ENCODE data around the gene TCF19.

Gene TCF19

GRCh38 chr6:31158140-31158862 lies at the start of gene TCF19:
TCF19 (plus strand) TSS chr6:31158589; CDS start chr6:31159470, 881 bp downstream.
- DNase-seq: peak; percentile 81 to 99 (median 95)

DNA sequence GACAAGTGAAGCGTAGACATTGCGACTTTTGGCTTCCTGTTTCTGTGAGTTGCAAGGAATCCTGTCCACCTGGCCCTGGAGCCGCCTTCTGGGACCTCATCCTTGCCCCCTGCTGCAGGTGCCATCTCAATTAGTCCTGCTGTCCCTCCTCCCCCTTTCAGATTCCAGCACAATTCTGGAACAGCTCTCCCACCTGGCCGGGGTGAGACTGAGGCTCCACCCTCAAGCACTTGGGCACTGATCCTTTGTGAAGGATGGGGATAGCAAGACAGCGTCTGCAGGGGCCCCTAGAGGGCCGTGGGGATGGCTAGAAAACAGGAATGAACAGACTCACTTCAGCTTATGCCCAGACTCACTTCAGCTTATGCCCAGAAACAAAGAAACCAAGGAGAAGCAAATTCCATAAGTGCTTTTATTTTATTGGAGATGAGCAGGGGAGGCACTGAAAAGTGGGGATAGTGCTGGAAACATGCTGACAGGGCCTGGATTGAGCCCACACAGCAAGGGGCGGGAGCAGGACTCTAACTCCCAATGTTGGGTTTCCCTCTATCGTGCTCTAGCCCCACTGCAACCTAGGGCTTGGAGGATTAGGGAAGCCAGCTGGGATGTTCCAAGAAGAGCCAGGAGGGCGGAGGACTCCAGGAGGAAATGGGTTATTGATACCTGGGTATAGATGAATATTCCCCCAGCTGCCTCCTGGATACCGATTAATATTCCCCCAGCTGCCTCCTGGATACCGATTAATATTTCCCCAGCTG lies 47.4 kb upstream of the TCF19 start:
- no peak for DNase-seq

GRCh38 chr6:31111712-31112111 lies 46.7 kb upstream of the TCF19 start:
- DNase-seq: no peak

- no peak for DNase-seq
Measured at GRCh38 chr6:31112478-31112877, 45.9 kb upstream of the TCF19 start, which contains the start of gene C6orf15. C6orf15 (minus strand) TSS chr6:31112575; CDS start chr6:31112555, 20 bp downstream.

- DNase-seq: no peak
Measured at GRCh38 chr6:31113861-31114540, 44.4 kb upstream of the TCF19 start.

DNA sequence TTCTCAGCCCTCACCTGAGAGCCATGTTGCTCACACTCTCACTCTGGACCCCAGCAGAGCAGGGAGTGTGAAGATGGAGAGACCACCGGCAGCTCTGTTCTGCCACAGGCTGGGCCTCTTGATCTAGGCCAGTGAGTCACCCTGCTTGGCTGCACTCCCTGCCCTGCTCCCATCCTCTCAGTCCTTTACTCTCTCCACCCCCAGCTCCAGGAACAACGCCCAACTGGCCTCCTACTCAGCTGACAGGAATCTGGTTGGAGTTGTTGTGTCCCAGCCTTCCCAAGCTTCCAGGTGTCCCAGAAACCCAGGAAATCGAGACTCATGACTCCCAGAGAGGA lies 43.9 kb upstream of the TCF19 start, which contains the start of gene PSORS1C1:
PSORS1C1 (plus strand) TSS at position 260 of the 338 bp plus-strand sequence. CDS start 14,833 bp downstream, outside the sequence.
- peak in 17 of 56 donors; percentile 3 to 56 (median 18) for DNase-seq

- peak in 2 of 56 donors; percentile 5 to 6 for DNase-seq
Measured at GRCh38 chr6:31114970-31115849, 43.2 kb upstream of the TCF19 start.

GRCh38 chr6:31115941-31116560 lies 42.3 kb upstream of the TCF19 start:
- no peak for DNase-seq

- no peak for DNase-seq
Measured at GRCh38 chr6:31116661-31117385, 41.6 kb upstream of the TCF19 start.

GRCh38 chr6:31118178-31118577 lies 40.2 kb upstream of the TCF19 start:
- no peak for DNase-seq

GRCh38 chr6:31120151-31120915 lies 38.1 kb upstream of the TCF19 start, which contains the start of gene CDSN:
CDSN (minus strand) TSS chr6:31120446; CDS start chr6:31120419, 27 bp downstream.
- DNase-seq: no peak

GRCh38 chr6:31121131-31121790 lies 37.1 kb upstream of the TCF19 start:
- no peak for DNase-seq

DNA sequence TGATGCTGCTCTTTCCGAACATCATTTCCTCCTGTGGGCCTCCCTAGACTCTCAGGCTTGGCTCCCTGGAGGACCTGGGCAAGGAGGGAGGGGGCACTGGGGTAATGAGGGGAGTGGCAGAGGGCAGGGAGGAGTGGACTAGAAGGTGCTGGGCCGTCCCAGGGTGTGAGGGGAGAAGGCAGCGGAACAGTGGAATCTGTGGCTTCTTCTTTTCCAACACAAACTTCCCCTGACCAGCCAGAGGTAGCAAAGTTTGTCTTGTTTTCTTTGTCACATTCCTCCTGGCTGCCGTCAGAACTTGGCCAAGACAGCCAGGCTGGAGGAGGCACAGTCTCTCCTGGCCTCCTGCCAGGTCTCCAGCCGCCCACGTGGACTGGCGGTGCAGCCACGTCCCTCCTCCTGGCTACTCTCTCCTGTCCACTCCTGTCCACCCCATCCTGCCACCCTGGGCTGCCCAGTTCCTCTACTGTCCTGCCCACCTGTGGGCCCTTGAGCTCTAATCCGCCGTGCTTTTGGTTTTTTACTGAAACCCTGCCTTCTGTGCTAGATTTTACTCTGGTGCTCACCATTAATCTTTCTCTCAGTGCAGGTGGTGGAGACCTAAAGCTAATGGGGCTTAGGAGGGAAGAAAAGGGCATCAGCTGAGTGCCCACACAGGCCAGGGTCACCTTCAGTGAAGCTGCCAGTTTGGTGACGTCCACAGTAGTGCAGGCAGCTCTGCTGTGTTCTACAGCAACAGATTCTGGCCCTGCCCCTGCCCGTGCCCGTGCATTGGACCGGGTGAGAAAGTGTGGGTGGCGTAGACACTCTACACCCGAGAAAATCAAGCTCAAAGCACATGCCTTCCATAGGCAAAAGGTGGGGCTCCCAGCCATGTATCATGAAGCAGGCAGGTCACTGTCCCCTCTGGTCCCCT lies 35.3 kb upstream of the TCF19 start:
- peak in 33 of 56 donors; percentile 5 to 64 (median 25) for DNase-seq

GRCh38 chr6:31125162-31125561 lies 33.2 kb upstream of the TCF19 start:
- no peak for DNase-seq

GRCh38 chr6:31125586-31126363 lies 32.6 kb upstream of the TCF19 start:
- DNase-seq: no peak
